H9 (cell line): ENCODE results near the gene KRTAP2-1. TPM values are rescaled to one million over a fixed set of nuclear protein-coding genes. Genes with fewer than 3 reads are reported as not detected.

Experiments used
- DNase-seq: peaks from one replicate; pipeline ENCODE4 v3.0.0-alpha.2; 2017
- H2AFZ ChIP-seq: one replicate; pipeline ENCODE4 v1.6.1; 2013; ENCODE audit warnings: mild to moderate bottlenecking, low read length, control low read depth, moderate library complexity
- H2AK5ac ChIP-seq: 2 replicates; pipeline ENCODE4 v1.6.1; 2013; ENCODE audit warnings: low read length, control low read depth, mixed read lengths; ENCODE audit not compliant: insufficient read length
- H2BK120ac ChIP-seq: one replicate; pipeline ENCODE4 v1.6.1; 2013; ENCODE audit warnings: low read depth, mild to moderate bottlenecking, low read length, control low read depth, inconsistent platforms; ENCODE audit not compliant: poor library complexity, severe bottlenecking
- H2BK12ac ChIP-seq: 2 replicates; pipeline ENCODE4 v1.6.1; 2013; ENCODE audit warnings: low read length, control low read depth, mixed read lengths, low read depth; ENCODE audit not compliant: insufficient read length
- H2BK15ac ChIP-seq: 2 replicates; pipeline ENCODE4 v1.6.1; 2013; ENCODE audit warnings: low read depth, low read length, control low read depth
- H2BK20ac ChIP-seq: one replicate; pipeline ENCODE4 v1.6.1; 2013; ENCODE audit warnings: low read depth, mild to moderate bottlenecking, low read length, control low read depth, inconsistent platforms; ENCODE audit not compliant: poor library complexity, severe bottlenecking
- H2BK5ac ChIP-seq: 2 replicates; pipeline ENCODE4 v1.6.1; 2013; ENCODE audit warnings: low read length, control low read depth, mixed read lengths; ENCODE audit not compliant: insufficient read length
- H3K14ac ChIP-seq: 2 replicates; pipeline ENCODE4 v1.6.1; 2013; ENCODE audit warnings: low read length, control low read depth; ENCODE audit not compliant: insufficient read depth
- H3K18ac ChIP-seq: 2 replicates; pipeline ENCODE4 v1.6.1; 2013; ENCODE audit warnings: low read depth, mild to moderate bottlenecking, mixed read lengths, low read length, control low read depth; ENCODE audit not compliant: insufficient read length
- H3K23ac ChIP-seq: 2 replicates; pipeline ENCODE4 v1.6.1; 2013; ENCODE audit warnings: low read length, control low read depth, mixed read lengths, low read depth; ENCODE audit not compliant: insufficient read length
- H3K23me2 ChIP-seq: 2 replicates; pipeline ENCODE4 v1.6.1; 2013; ENCODE audit warnings: low read depth, mild to moderate bottlenecking, mixed read lengths, low read length, control low read depth; ENCODE audit not compliant: insufficient read length, poor library complexity, severe bottlenecking
- H3K27ac ChIP-seq: 2 replicates; pipeline ENCODE4 v1.5.1; 2013; ENCODE audit warnings: low read length, control low read depth, mixed read lengths, low read depth; ENCODE audit not compliant: insufficient read length
- H3K27me3 ChIP-seq: 2 replicates; pipeline ENCODE4 v1.6.1; 2013; ENCODE audit warnings: low read length, control low read depth, inconsistent platforms; ENCODE audit not compliant: insufficient read depth
- H3K4ac ChIP-seq: 2 replicates; pipeline ENCODE4 v1.6.1; 2013; ENCODE audit warnings: low read depth, mild to moderate bottlenecking, control low read depth, inconsistent platforms, low read length, moderate library complexity
- H3K4me1 ChIP-seq: 2 replicates; pipeline ENCODE4 v1.6.1; 2013; ENCODE audit warnings: low read length, control low read depth, inconsistent platforms; ENCODE audit not compliant: insufficient read depth
- H3K4me2 ChIP-seq: 2 replicates; pipeline ENCODE4 v1.6.1; 2013; ENCODE audit warnings: low read length, control low read depth, mixed read lengths; ENCODE audit not compliant: insufficient read length, insufficient read depth
- H3K56ac ChIP-seq: 2 replicates; pipeline ENCODE4 v1.6.1; 2013; ENCODE audit warnings: low read depth, mild to moderate bottlenecking, mixed read lengths, low read length, control low read depth; ENCODE audit not compliant: insufficient read length
- H3K79me1 ChIP-seq: 2 replicates; pipeline ENCODE4 v1.6.1; 2013; ENCODE audit warnings: low read depth, mild to moderate bottlenecking, moderate library complexity, low read length, control low read depth, inconsistent platforms; ENCODE audit not compliant: insufficient read depth, poor library complexity, severe bottlenecking
- H3K79me2 ChIP-seq: 2 replicates; pipeline ENCODE4 v1.6.1; 2013; ENCODE audit warnings: low read length, control low read depth, inconsistent platforms; ENCODE audit not compliant: insufficient read depth
- H3K9ac ChIP-seq: 2 replicates; pipeline ENCODE4 v1.6.1; 2013; ENCODE audit warnings: low read length, control low read depth, mixed read lengths; ENCODE audit not compliant: insufficient read length; ENCODE audit errors: extremely low read depth
- H3K9me3 ChIP-seq: one replicate; pipeline ENCODE4 v1.6.1; 2013; ENCODE audit warnings: low read depth, low read length, inconsistent platforms; ENCODE audit not compliant: control insufficient read depth
- H3T11ph ChIP-seq: one replicate; pipeline ENCODE4 v1.6.1; 2013; ENCODE audit warnings: mild to moderate bottlenecking, low read length, control low read depth, inconsistent platforms
- H4K20me1 ChIP-seq: one replicate; pipeline ENCODE4 v1.6.1; 2013; ENCODE audit not compliant: control insufficient read depth, insufficient read length, insufficient read depth
- H4K5ac ChIP-seq: 2 replicates; pipeline ENCODE4 v1.6.1; 2013; ENCODE audit warnings: low read depth, mild to moderate bottlenecking, mixed read lengths, low read length, control low read depth; ENCODE audit not compliant: insufficient read length
- H4K8ac ChIP-seq: replicated peaks from 2 replicates; pipeline ENCODE4 v1.6.1; 2013; ENCODE audit warnings: low read length, control low read depth, mixed read lengths, low read depth; ENCODE audit not compliant: insufficient read length
- H4K91ac ChIP-seq: 2 replicates; pipeline ENCODE4 v1.6.1; 2013; ENCODE audit warnings: low read depth, mild to moderate bottlenecking, moderate library complexity, mixed read lengths, low read length, control low read depth; ENCODE audit not compliant: insufficient read length
- H3K27ac Mint-ChIP-seq, 3 experiments: 2 replicates in 2 of 3; 3 replicates in 1 of 3; pipeline ENCODE4 v1.8.0; 2020 to 2021; ENCODE audit warnings: mixed read lengths in 3 of 3, mild to moderate bottlenecking in 1 of 3, moderate library complexity in 1 of 3
- H3K27me3 Mint-ChIP-seq: 2 replicates; pipeline ENCODE4 v1.8.0; 2021; ENCODE audit warnings: low read depth, mild to moderate bottlenecking, moderate library complexity, mixed read lengths
- H3K36me3 Mint-ChIP-seq, 3 experiments: 2 replicates in 2 of 3; 3 replicates in 1 of 3; pipeline ENCODE4 v1.8.0; 2020 to 2021; ENCODE audit warnings: low read depth in 3 of 3, mixed read lengths in 3 of 3; ENCODE audit not compliant: insufficient read depth in 1 of 3
- H3K4me1 Mint-ChIP-seq, 2 experiments: 2 replicates each; pipeline ENCODE4 v1.8.0; 2020; ENCODE audit warnings: mixed read lengths in 2 of 2
- H3K4me3 Mint-ChIP-seq, 2 experiments: 2 replicates in 1 of 2; 3 replicates in 1 of 2; pipeline ENCODE4 v1.8.0; 2020 to 2021; ENCODE audit warnings: mild to moderate bottlenecking in 2 of 2, mixed read lengths in 2 of 2, moderate library complexity in 1 of 2
- H3K9me3 Mint-ChIP-seq, 2 experiments: 2 replicates in 1 of 2; 3 replicates in 1 of 2; pipeline ENCODE4 v1.8.0; 2020; ENCODE audit warnings: mild to moderate bottlenecking in 2 of 2, mixed read lengths in 2 of 2, moderate library complexity in 1 of 2
- CTCF ChIP-seq: fragments of 200-600 bp; sonication (generic); conservative IDR thresholded peaks from 3 replicates; pipeline ENCODE4 v1.8.0; 2021; ENCODE audit warnings: antibody characterized with exemption, mild to moderate bottlenecking
- WGBS: extraction: QIAGEN DNeasy Blood & Tissue Kit; methylation state at CpG from one replicate; pipeline ENCODE4 v1.1.7; 2013; ENCODE audit warnings: missing lambda C conversion rate, low lambda C conversion rate, mixed read lengths; ENCODE audit not compliant: insufficient read length; ENCODE audit errors: extremely low coverage; 5-methylcytosine and 5-hydroxymethylcytosine counted together
- total RNA-seq: library from RNA; stranded (reverse); gene quantifications from 2 replicates; pipeline ENCODE4 v1.2.1, GENCODE V29; 2021

Gene KRTAP2-1
- total RNA-seq, 1 experiment from 2014 or later = not detected

- DNase-seq = no peak
- Mint-ChIP-seq H3K4me3 (no peak overlapping the region), H3K4me1 (peaks cover 0 to 2% of the 10 kb centered on the region in 2 experiments; a peak in 1 of 4 replicates), H3K27me3 (no peaks in the 10 kb centered on the region), H3K36me3 (no peaks in the 10 kb centered on the region), H3K27ac (no peak overlapping the region), H3K9me3 (no peaks in the 10 kb centered on the region)
- no CpG with 5 or more reads among the region's 7 CpGs for WGBS
- no peak overlapping the region for H4K91ac ChIP-seq
- no peak overlapping the region for H2BK12ac ChIP-seq
- no peak overlapping the region for H4K5ac ChIP-seq
- H2AK5ac ChIP-seq = no peak overlapping the region
- H2BK120ac ChIP-seq = no peak overlapping the region
- no peak overlapping the region for H2BK20ac ChIP-seq
- H2BK5ac ChIP-seq = no peak overlapping the region
- H3T11ph ChIP-seq = no peak overlapping the region
- H2BK15ac ChIP-seq = no peak overlapping the region
- no peak overlapping the region for H3K23ac ChIP-seq
- no peak overlapping the region for H3K14ac ChIP-seq
- H3K18ac ChIP-seq = no peak overlapping the region
- no peak overlapping the region for H4K8ac ChIP-seq
- H3K9ac ChIP-seq = no peak overlapping the region
- H4K20me1 ChIP-seq = no peaks in the 10 kb centered on the region
- no peaks in the 10 kb centered on the region for H3K9me3 ChIP-seq
- H3K79me1 ChIP-seq = no peaks in the 10 kb centered on the region
- no peak overlapping the region for H3K56ac ChIP-seq
- H3K27me3 ChIP-seq = no peaks in the 10 kb centered on the region
- H3K4ac ChIP-seq = no peak overlapping the region
- H3K4me2 ChIP-seq = no peak overlapping the region
- no peaks in the 10 kb centered on the region for H3K79me2 ChIP-seq
- no peak overlapping the region for H2AFZ ChIP-seq
- H3K27ac ChIP-seq = no peak overlapping the region
- no peaks in the 10 kb centered on the region for H3K4me1 ChIP-seq
- no peak for TF ChIP-seq CTCF
- no peaks in the 10 kb centered on the region for H3K23me2 ChIP-seq
Observed at GRCh38 chr17:41015454-41015853, 31.7 kb downstream of the KRTAP2-1 start.
